K562 (cell line): ENCODE data around the gene MMP24OS. TPM values are rescaled to one million over a fixed set of nuclear protein-coding genes. Genes with fewer than 3 reads are reported as not detected.

Experiments used
- PHTF2 ChIP-seq: fragments of 250-450 bp; sonication (Bioruptor Pico); IDR thresholded peaks from 2 replicates; pipeline ENCODE4 v1.5.0; 2021; ENCODE audit warnings: mild to moderate bottlenecking
- POU5F1 ChIP-seq: fragments of 150-350 bp; IDR thresholded peaks from 2 replicates; pipeline ENCODE4 v1.6.1; 2014; ENCODE audit warnings: borderline replicate concordance, low read length, low read depth, mild to moderate bottlenecking; ENCODE audit not compliant: partially characterized antibody
- ZC3H11A ChIP-seq: IDR thresholded peaks from 2 replicates; pipeline ENCODE4 v1.6.1; 2012; ENCODE audit warnings: low read depth, low read length, improper control_type of control experiment
- ZNF134 ChIP-seq: fragments of 250-450 bp; sonication (Bioruptor Pico); conservative IDR thresholded peaks from 2 replicates; pipeline ENCODE4 v1.4.0; 2020
- polyA plus RNA-seq, 8 experiments: library from polyadenylated mRNA; depleted of rRNA in 4 of 8; stranded (reverse) in 5 of 8; unstranded in 3 of 8; fragments of >200 nt; fragmentation: Nextera tagmentation in 2 of 8; fragmentation: Illumina TruSeq in 1 of 8; extraction: Ambion mirVana in 2 of 8; extraction: Trizol in 1 of 8; gene quantifications; 2 replicates each; pipeline versions ENCODE4 v1.2.1 to v1.2.3, GENCODE V29; 2011 to 2014; ENCODE audit warnings: inconsistent platforms in 1 of 8, missing spikeins in 1 of 8
- total RNA-seq, 7 experiments: library from RNA; depleted of rRNA in 6 of 7; stranded (reverse); fragments of >200 nt in 6 of 7; fragmentation: Illumina TruSeq in 2 of 7; extraction: Trizol in 2 of 7; gene quantifications; 2 replicates each; pipeline versions ENCODE4 v1.2.1 to v1.2.3, GENCODE V29; 2011 to 2021; ENCODE audit warnings: low replicate concordance in 1 of 7
- TF ChIP-seq, protein P1 (sequence below), 2 experiments: fragments of 450-650 bp in 1 of 2; sonication (generic) in 1 of 2; formaldehyde crosslinking in 1 of 2; IDR thresholded peaks; 2 replicates each; pipeline versions ENCODE4 v1.7.1 to v1.9.0; 2016 to 2022; ENCODE audit warnings: inconsistent platforms in 1 of 2, mild to moderate bottlenecking in 1 of 2, missing genetic modification reagents in 1 of 2
- TF ChIP-seq, protein P2 (sequence below), 2 experiments: fragments of 150-350 bp in 1 of 2; IDR thresholded peaks; 2 replicates each; pipeline ENCODE4 v1.6.1; 2012 to 2016; ENCODE audit warnings: low read depth in 2 of 2, low read length in 2 of 2, mild to moderate bottlenecking in 1 of 2, moderate library complexity in 1 of 2
- TF ChIP-seq, protein P3 (sequence below): IDR thresholded peaks from 2 replicates; pipeline ENCODE4 v1.6.1; 2014; ENCODE audit warnings: antibody characterized with exemption

The MMP24OS gene
- total and polyA plus RNA-seq, 9 of the 15 experiments (the other 6 are each of a cell fraction or from before 2014, with no cell fraction given): 0.92 to 41.5 (median 11.4) TPM

DNA sequence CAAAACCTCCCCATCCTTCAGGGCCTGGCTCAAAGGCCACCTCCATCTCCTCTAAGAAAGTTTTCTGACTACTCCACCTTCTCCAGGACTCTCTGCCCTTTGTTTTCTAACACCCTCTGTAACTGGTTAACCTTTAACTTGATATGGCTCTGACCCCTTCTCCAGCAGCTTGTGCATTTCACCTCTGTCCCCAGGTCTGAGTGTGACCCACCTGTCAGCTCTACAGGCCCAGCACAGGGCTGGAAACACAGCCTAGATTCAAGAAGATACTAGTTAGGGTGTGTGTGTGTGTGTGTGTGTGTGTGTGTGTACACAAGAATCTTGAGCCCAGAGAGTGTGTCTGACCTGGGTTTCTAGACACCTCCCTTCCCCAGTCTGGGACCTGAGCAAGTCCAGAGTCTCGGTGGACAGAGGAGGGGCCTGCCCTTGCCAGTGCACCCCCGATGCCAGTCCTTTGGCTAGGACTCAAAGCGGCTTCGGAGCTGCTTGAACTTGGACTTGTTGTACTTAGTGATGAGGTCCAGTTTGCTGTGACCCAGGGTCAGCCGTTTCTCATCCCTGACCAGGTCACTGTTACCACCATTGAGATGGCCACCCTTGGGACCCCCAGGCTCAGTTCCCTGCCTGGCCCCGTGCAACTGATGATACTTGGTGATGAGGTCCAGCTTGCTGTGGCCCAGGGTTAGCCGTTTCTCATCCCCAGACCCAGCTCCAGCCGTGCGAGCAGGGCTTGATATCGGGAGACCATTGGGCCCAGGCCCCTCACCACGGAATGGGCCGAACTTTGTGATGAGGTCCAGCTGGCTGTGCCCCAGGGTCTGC lies 8.4 kb upstream of the MMP24OS start (continued):
- TF ChIP-seq, protein P1, sequence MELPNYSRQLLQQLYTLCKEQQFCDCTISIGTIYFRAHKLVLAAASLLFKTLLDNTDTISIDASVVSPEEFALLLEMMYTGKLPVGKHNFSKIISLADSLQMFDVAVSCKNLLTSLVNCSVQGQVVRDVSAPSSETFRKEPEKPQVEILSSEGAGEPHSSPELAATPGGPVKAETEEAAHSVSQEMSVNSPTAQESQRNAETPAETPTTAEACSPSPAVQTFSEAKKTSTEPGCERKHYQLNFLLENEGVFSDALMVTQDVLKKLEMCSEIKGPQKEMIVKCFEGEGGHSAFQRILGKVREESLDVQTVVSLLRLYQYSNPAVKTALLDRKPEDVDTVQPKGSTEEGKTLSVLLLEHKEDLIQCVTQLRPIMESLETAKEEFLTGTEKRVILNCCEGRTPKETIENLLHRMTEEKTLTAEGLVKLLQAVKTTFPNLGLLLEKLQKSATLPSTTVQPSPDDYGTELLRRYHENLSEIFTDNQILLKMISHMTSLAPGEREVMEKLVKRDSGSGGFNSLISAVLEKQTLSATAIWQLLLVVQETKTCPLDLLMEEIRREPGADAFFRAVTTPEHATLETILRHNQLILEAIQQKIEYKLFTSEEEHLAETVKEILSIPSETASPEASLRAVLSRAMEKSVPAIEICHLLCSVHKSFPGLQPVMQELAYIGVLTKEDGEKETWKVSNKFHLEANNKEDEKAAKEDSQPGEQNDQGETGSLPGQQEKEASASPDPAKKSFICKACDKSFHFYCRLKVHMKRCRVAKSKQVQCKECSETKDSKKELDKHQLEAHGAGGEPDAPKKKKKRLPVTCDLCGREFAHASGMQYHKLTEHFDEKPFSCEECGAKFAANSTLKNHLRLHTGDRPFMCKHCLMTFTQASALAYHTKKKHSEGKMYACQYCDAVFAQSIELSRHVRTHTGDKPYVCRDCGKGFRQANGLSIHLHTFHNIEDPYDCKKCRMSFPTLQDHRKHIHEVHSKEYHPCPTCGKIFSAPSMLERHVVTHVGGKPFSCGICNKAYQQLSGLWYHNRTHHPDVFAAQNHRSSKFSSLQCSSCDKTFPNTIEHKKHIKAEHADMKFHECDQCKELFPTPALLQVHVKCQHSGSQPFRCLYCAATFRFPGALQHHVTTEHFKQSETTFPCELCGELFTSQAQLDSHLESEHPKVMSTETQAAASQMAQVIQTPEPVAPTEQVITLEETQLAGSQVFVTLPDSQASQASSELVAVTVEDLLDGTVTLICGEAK (IDR thresholded peaks at IDR 0.05): no peak
- TF ChIP-seq, protein P1 (CRISPR knock-in tag; IDR thresholded peaks at IDR 0.05): no peak
- TF ChIP-seq POU5F1: no peak
- TF ChIP-seq, protein P2, sequence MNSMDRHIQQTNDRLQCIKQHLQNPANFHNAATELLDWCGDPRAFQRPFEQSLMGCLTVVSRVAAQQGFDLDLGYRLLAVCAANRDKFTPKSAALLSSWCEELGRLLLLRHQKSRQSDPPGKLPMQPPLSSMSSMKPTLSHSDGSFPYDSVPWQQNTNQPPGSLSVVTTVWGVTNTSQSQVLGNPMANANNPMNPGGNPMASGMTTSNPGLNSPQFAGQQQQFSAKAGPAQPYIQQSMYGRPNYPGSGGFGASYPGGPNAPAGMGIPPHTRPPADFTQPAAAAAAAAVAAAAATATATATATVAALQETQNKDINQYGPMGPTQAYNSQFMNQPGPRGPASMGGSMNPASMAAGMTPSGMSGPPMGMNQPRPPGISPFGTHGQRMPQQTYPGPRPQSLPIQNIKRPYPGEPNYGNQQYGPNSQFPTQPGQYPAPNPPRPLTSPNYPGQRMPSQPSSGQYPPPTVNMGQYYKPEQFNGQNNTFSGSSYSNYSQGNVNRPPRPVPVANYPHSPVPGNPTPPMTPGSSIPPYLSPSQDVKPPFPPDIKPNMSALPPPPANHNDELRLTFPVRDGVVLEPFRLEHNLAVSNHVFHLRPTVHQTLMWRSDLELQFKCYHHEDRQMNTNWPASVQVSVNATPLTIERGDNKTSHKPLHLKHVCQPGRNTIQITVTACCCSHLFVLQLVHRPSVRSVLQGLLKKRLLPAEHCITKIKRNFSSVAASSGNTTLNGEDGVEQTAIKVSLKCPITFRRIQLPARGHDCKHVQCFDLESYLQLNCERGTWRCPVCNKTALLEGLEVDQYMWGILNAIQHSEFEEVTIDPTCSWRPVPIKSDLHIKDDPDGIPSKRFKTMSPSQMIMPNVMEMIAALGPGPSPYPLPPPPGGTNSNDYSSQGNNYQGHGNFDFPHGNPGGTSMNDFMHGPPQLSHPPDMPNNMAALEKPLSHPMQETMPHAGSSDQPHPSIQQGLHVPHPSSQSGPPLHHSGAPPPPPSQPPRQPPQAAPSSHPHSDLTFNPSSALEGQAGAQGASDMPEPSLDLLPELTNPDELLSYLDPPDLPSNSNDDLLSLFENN (IDR thresholded peaks at IDR 0.05; ENCODE audit: low read depth in 2 of 2, low read length in 2 of 2): no peak
- TF ChIP-seq, protein P3, sequence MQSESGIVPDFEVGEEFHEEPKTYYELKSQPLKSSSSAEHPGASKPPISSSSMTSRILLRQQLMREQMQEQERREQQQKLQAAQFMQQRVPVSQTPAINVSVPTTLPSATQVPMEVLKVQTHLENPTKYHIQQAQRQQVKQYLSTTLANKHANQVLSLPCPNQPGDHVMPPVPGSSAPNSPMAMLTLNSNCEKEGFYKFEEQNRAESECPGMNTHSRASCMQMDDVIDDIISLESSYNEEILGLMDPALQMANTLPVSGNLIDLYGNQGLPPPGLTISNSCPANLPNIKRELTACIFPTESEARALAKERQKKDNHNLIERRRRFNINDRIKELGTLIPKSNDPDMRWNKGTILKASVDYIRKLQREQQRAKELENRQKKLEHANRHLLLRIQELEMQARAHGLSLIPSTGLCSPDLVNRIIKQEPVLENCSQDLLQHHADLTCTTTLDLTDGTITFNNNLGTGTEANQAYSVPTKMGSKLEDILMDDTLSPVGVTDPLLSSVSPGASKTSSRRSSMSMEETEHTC: no peak
- TF ChIP-seq PHTF2 (CRISPR knock-in tag): no peak
- TF ChIP-seq ZNF134: no peak
- TF ChIP-seq ZC3H11A: no peak
- TF ChIP-seq, all 486 proteins: peak for 6
